Esophagus squamous epithelium (tissue), 5 donors: ENCODE results near the gene BMPR2. TPM values are rescaled to one million over a fixed set of nuclear protein-coding genes. Genes with fewer than 3 reads are reported as not detected.

Experiments
- DNase-seq: peaks from one replicate; lab custom pipeline; 2025; lab: John Stamatoyannopoulos, UW
- H3K27ac ChIP-seq, 4 donors: fragments of 200-600 bp; sonication (generic); one replicate each; pipeline ENCODE4 v1.5.1; 2016 to 2019; ENCODE audit warnings: mild to moderate bottlenecking in 1 of 4
- H3K27me3 ChIP-seq, 4 donors: fragments of 200-600 bp; sonication (generic); 1 replicate in 3 of 4; 2 replicates in 1 of 4; pipeline versions ENCODE4 v1.5.1 to v1.6.0; 2017 to 2021; ENCODE audit warnings: antibody characterized with exemption in 1 of 4
- H3K36me3 ChIP-seq, 3 donors: fragments of 200-600 bp; sonication (generic); one replicate each; pipeline ENCODE4 v1.5.1; 2016 to 2019
- H3K4me1 ChIP-seq, 3 donors: fragments of 200-600 bp; sonication (generic); one replicate each; pipeline ENCODE4 v1.5.1; 2017 to 2019
- H3K4me3 ChIP-seq, 4 donors: fragments of 200-600 bp; sonication (generic); 1 replicate in 3 of 4; 2 replicates in 1 of 4; pipeline ENCODE4 v1.5.1; 2016 to 2019; ENCODE audit warnings: mild to moderate bottlenecking in 2 of 4, moderate library complexity in 1 of 4
- H3K9me3 ChIP-seq, 3 donors: fragments of 200-600 bp; sonication (generic); one replicate each; pipeline ENCODE4 v1.5.1; 2016 to 2019
- POLR2A ChIP-seq, 4 donors: fragments of 450-650 bp; IDR thresholded peaks; one replicate each; pipeline ENCODE4 v1.6.1; 2017; ENCODE audit warnings: antibody characterized with exemption in 4 of 4, mild to moderate bottlenecking in 4 of 4, moderate library complexity in 3 of 4
- WGBS, 2 donors: methylation state at CpG; one replicate each; pipeline ENCODE4 v1.1.5; 2018; 5-methylcytosine and 5-hydroxymethylcytosine counted together
- intact Hi-C: fragments of 100-400 bp; cut with DNase I; formaldehyde crosslinking; loops from one replicate; pipeline ENCODE4 v1.15.0; 2022
- total RNA-seq, 4 donors: library from RNA; depleted of rRNA; stranded (reverse); fragments of >200 nt; gene quantifications; one replicate each; pipeline ENCODE4 v1.1.0, GENCODE V29; 2016
- TF ChIP-seq, protein P1 (sequence below), 6 experiments: fragments of 450-650 bp in 4 of 6; fragments of 200-600 bp in 2 of 6; sonication (generic) in 2 of 6; IDR thresholded peaks; one replicate each; pipeline ENCODE4 v1.5.1; 2016 to 2019; ENCODE audit warnings: antibody characterized with exemption in 6 of 6, mild to moderate bottlenecking in 4 of 6, moderate library complexity in 4 of 6
- donor health status: DM: yes; HTN: yes; CAD: no.

BMPR2 gene
- total RNA-seq, 4 donors from 2014 or later = 17.9 to 37.0 (median 22.3) TPM

- H3K9me3 ChIP-seq = no peaks in the 10 kb centered on the region
- no peak for DNase-seq
- TF ChIP-seq, protein P1, sequence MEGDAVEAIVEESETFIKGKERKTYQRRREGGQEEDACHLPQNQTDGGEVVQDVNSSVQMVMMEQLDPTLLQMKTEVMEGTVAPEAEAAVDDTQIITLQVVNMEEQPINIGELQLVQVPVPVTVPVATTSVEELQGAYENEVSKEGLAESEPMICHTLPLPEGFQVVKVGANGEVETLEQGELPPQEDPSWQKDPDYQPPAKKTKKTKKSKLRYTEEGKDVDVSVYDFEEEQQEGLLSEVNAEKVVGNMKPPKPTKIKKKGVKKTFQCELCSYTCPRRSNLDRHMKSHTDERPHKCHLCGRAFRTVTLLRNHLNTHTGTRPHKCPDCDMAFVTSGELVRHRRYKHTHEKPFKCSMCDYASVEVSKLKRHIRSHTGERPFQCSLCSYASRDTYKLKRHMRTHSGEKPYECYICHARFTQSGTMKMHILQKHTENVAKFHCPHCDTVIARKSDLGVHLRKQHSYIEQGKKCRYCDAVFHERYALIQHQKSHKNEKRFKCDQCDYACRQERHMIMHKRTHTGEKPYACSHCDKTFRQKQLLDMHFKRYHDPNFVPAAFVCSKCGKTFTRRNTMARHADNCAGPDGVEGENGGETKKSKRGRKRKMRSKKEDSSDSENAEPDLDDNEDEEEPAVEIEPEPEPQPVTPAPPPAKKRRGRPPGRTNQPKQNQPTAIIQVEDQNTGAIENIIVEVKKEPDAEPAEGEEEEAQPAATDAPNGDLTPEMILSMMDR (IDR thresholded peaks at IDR 0.05) = no peak
- no peak for TF ChIP-seq POLR2A (IDR thresholded peaks at IDR 0.05)
- H3K4me3 ChIP-seq = no peak overlapping the region
- intact Hi-C loops = no loop called here
- H3K4me1 ChIP-seq = peaks cover 0 to 32% (median 15%) of the 10 kb centered on the region in 3 donors
- H3K27ac ChIP-seq = peak overlapping the region in 2 of 4 donors; percentile 54 to 70
- H3K27me3 ChIP-seq = no peaks in the 10 kb centered on the region
- WGBS, 2 donors = 76 to 96% methylated on average over 2 of the region's 2 CpGs
- no peaks in the 10 kb centered on the region for H3K36me3 ChIP-seq
Measured at GRCh38 chr2:202608142-202608852, 232.2 kb downstream of the BMPR2 start.

GRCh38 chr2:202609381-202610145, 233.4 kb downstream of the BMPR2 start:
- no peak for DNase-seq
- H3K27me3 ChIP-seq = no peaks in the 10 kb centered on the region
- H3K4me1 ChIP-seq = peaks cover 0 to 32% (median 15%) of the 10 kb centered on the region in 3 donors
- H3K4me3 ChIP-seq = no peak overlapping the region
- no peaks in the 10 kb centered on the region for H3K36me3 ChIP-seq
- no peaks in the 10 kb centered on the region for H3K9me3 ChIP-seq
- 31 to 38% methylated on average over 3 of the region's 3 CpGs for WGBS, 2 donors
- TF ChIP-seq POLR2A (IDR thresholded peaks at IDR 0.05) = no peak
- TF ChIP-seq, protein P1 (IDR thresholded peaks at IDR 0.05) = no peak
- intact Hi-C loops = no loop called here
- peak overlapping the region in 3 of 4 donors; percentile 52 to 70 (median 54) for H3K27ac ChIP-seq

GRCh38 chr2:202610380-202610779, 234.3 kb downstream of the BMPR2 start:
- H3K36me3 ChIP-seq = no peaks in the 10 kb centered on the region
- H3K4me1 ChIP-seq = peaks cover 0 to 26% (median 15%) of the 10 kb centered on the region in 3 donors
- no peak for DNase-seq
- 76 to 85% methylated on average over 5 of the region's 5 CpGs for WGBS, 2 donors
- no peaks in the 10 kb centered on the region for H3K9me3 ChIP-seq
- H3K4me3 ChIP-seq = no peak overlapping the region
- H3K27me3 ChIP-seq = no peaks in the 10 kb centered on the region
- no peak for TF ChIP-seq POLR2A (IDR thresholded peaks at IDR 0.05)
- TF ChIP-seq, protein P1 (IDR thresholded peaks at IDR 0.05) = no peak
- peak overlapping the region in 2 of 4 donors; percentile 54 to 70 for H3K27ac ChIP-seq
- intact Hi-C loops = no loop called here

- H3K4me3 ChIP-seq = no peak overlapping the region
- H3K27ac ChIP-seq = no peak overlapping the region
- TF ChIP-seq POLR2A (IDR thresholded peaks at IDR 0.05) = no peak
- TF ChIP-seq, protein P1 (IDR thresholded peaks at IDR 0.05) = no peak
- no peaks in the 10 kb centered on the region for H3K9me3 ChIP-seq
- intact Hi-C loops = no loop called here
- WGBS, 2 donors = 85 to 87% methylated on average over 1 of the region's 1 CpG
- no peaks in the 10 kb centered on the region for H3K27me3 ChIP-seq
- H3K36me3 ChIP-seq = no peaks in the 10 kb centered on the region
- no peak for DNase-seq
- peaks cover 0 to 26% (median 15%) of the 10 kb centered on the region in 3 donors for H3K4me1 ChIP-seq
Measured at GRCh38 chr2:202612145-202612544, 236.0 kb downstream of the BMPR2 start.

GRCh38 chr2:202613479-202613878, 237.4 kb downstream of the BMPR2 start:
- 81 to 86% methylated on average over 2 to 4 of the region's 4 CpGs for WGBS, 2 donors
- Histone ChIP-seq H3K4me3 (no peak overlapping the region), H3K27ac (no peak overlapping the region), H3K4me1 (peaks cover 0 to 20% (median 15%) of the 10 kb centered on the region in 3 donors), H3K36me3 (no peaks in the 10 kb centered on the region), H3K27me3 (no peaks in the 10 kb centered on the region), H3K9me3 (no peaks in the 10 kb centered on the region)
- intact Hi-C loops = no loop called here
- DNase-seq = no peak
- TF ChIP-seq, protein P1 (IDR thresholded peaks at IDR 0.05) = no peak
- TF ChIP-seq POLR2A (IDR thresholded peaks at IDR 0.05) = no peak
